Immature natural killer cell (primary cell): Measurements from ENCODE around the gene HIBCH. TPM values are rescaled to one million over a fixed set of nuclear protein-coding genes. Genes with fewer than 3 reads are reported as not detected.
"Not testable (repeated sequence)": the region's sequence is repeated elsewhere in the genome, so short reads cannot be mapped to it uniquely, and the experiment has no call there.

Experiments
- DNase-seq, 3 donors: peaks; one replicate each; pipeline ENCODE4 v3.0.0; 2022; ENCODE audit warnings: mixed read lengths in 1 of 3
- H3K27ac Mint-ChIP-seq, 6 donors: one replicate each; pipeline ENCODE4 v1.8.0; 2020; ENCODE audit warnings: mixed read lengths in 6 of 6, mild to moderate bottlenecking in 5 of 6, inconsistent platforms in 4 of 6, moderate library complexity in 3 of 6
- H3K27me3 Mint-ChIP-seq, 3 donors: one replicate each; pipeline ENCODE4 v1.8.0; 2020 to 2021; ENCODE audit warnings: low read depth in 3 of 3, mild to moderate bottlenecking in 3 of 3, mixed read lengths in 3 of 3, moderate library complexity in 3 of 3, inconsistent platforms in 1 of 3
- H3K36me3 Mint-ChIP-seq, 3 donors: one replicate each; pipeline ENCODE4 v1.8.0; 2020; ENCODE audit warnings: mixed read lengths in 3 of 3, inconsistent platforms in 2 of 3, mild to moderate bottlenecking in 2 of 3
- H3K4me1 Mint-ChIP-seq, 2 donors: one replicate each; pipeline ENCODE4 v1.8.0; 2020; ENCODE audit warnings: inconsistent platforms in 2 of 2, mild to moderate bottlenecking in 2 of 2, mixed read lengths in 2 of 2, moderate library complexity in 1 of 2
- H3K4me3 Mint-ChIP-seq, 5 donors: one replicate each; pipeline ENCODE4 v1.8.0; 2020; ENCODE audit warnings: mild to moderate bottlenecking in 5 of 5, mixed read lengths in 5 of 5, inconsistent platforms in 3 of 5, moderate library complexity in 3 of 5
- H3K9me3 Mint-ChIP-seq, 6 donors: one replicate each; pipeline ENCODE4 v1.8.0; 2020; ENCODE audit warnings: mild to moderate bottlenecking in 6 of 6, mixed read lengths in 6 of 6, inconsistent platforms in 4 of 6, moderate library complexity in 3 of 6
- polyA plus RNA-seq, 3 donors: library from polyadenylated mRNA; unstranded; fragments of 300-500 nt; fragmentation: Illumina TruSeq; gene quantifications; one replicate each; pipeline ENCODE4 v1.2.3, GENCODE V29; 2021

HIBCH gene
- polyA plus RNA-seq, 3 donors from 2014 or later, result 15.2 to 26.8 (median 21.4) TPM

DNA sequence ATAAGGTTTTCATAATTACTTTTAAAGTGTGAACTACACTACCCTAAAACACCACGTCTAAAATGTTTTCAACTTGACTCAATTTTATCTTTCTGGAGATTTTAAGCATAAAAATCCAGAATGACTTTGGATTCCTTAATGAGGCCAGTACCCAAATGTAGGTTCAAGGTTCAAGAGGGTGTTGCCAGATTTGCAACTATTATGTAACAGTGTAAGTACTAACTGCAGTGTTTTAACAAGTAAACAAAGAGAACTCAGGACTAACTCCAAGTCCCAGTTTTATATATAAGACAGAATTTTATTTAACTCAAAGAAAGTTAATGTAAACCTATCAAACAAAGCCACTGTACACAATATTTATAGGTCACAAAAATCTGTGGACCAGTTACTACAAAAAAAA is 5.7 kb downstream of the HIBCH start:
- H3K27ac Mint-ChIP-seq, result no peak overlapping the region
- no peak for DNase-seq
- H3K4me3 Mint-ChIP-seq, result no peak overlapping the region
- peaks cover 19 to 39% of the 10 kb centered on the region in 2 donors for H3K4me1 Mint-ChIP-seq
- H3K36me3 Mint-ChIP-seq, result peaks cover 3 to 9% (median 6%) of the 10 kb centered on the region in 3 donors
- no peaks in the 10 kb centered on the region for H3K9me3 Mint-ChIP-seq
- no peaks in the 10 kb centered on the region for H3K27me3 Mint-ChIP-seq

DNA sequence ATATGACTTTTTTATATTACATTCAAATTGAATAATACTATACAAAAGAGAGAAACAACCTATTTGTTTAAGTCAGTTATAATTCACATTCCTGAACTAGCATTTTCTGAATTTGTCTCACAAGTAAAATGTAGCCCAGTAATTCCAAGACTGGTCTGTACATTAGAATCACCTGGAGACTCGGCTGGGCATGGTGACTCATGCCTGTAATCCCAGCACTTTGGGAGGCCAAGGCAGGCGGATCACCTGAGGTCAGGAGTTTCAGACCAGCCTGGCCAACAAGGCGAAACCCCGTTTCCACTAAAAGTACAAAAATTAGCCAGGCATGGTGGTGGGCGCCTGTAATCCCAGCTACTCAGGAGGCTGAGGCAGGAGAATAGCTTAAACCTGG is 7.0 kb downstream of the HIBCH start:
- Mint-ChIP-seq H3K36me3 (peaks cover 6 to 15% (median 7%) of the 10 kb centered on the region in 3 donors), H3K4me1 (peaks cover 10 to 30% of the 10 kb centered on the region in 2 donors)
- not testable (repeated sequence) for DNase-seq, H3K27me3 Mint-ChIP-seq, H3K27ac Mint-ChIP-seq, H3K9me3 Mint-ChIP-seq, H3K4me3 Mint-ChIP-seq

DNA sequence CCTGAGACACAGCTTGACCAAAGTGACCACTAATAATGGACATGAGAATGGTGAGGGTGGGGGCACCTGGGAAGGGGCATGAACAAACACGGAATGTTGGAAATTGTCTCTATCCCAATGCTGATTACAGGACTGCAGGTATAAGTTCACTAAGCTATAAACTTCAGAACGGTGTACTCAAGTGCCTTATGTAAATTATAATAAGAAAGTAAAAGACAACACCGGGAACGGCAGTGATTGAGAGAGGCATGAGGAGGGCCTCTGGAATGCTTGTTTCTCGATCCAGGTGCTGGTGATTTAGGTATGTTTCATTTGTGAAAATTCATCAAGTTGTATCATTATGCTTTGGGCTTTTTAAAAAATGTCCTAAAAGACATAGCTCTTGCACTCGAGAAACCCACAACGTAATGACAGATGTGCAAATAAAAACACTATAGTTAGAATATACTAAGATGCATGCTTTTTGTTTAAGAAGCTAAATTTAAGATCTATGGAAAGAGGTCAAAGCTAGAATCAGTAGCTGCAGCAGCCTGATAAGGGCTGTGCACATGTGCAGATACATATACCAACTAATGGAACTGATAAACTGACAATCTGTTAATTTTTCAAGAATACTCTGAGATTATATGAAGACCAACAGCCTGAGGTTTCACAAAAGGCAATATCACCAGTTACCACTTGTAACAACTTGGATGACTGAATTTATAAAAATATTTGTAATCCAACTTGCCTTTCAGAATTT is 7.6 kb downstream of the HIBCH start:
- DNase-seq, result no peak
- H3K36me3 Mint-ChIP-seq, result peaks cover 6 to 17% (median 9%) of the 10 kb centered on the region in 3 donors
- H3K4me3 Mint-ChIP-seq, result no peak overlapping the region
- H3K27ac Mint-ChIP-seq, result no peak overlapping the region
- H3K9me3 Mint-ChIP-seq, result no peaks in the 10 kb centered on the region
- peaks cover 7 to 27% of the 10 kb centered on the region in 2 donors for H3K4me1 Mint-ChIP-seq
- H3K27me3 Mint-ChIP-seq, result no peaks in the 10 kb centered on the region

DNA sequence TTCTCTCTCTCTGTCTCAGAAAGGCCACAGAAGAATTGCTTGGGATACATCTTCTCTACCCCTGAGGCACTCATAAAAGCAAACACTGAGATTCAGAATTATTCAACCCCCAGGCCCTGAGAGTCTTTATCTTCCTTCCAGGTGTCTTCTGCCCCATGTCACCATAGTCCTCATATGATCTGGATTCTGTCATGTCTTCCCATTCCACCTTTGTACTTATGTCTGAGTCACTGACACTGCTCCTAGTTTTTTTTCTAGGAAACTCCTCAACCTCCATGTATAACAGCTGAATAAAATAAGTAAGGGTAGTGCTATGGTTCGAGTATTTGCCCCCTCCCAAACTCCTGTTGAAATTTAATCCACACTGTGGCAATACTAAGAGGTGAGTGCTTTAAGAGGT is 11.6 kb downstream of the HIBCH start:
- Mint-ChIP-seq H3K27ac (no peak overlapping the region), H3K4me3 (no peak overlapping the region), H3K27me3 (no peaks in the 10 kb centered on the region), H3K36me3 (peaks cover 4 to 20% (median 9%) of the 10 kb centered on the region in 3 donors), H3K4me1 (peaks cover 4 to 12% of the 10 kb centered on the region in 2 donors), H3K9me3 (no peaks in the 10 kb centered on the region)
- no peak for DNase-seq

DNA sequence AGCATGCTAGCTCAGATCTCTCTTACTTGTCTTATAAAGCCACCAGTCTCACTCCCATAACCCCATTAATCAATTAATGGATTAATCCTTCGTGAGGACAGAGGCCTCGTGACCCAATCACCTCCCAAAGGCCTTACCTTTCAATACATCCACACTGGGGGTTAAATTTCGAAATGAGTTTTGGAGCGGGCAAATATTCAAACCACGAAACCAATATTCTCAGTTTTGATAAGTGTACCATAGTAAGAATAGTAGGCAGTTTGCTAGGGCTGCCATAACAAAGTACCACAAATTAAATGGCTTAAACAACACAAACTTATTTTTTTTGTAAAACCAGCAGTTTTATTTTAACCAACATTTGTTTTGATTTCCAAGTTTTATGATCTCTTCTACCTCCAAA is 15.2 kb downstream of the HIBCH start:
- no peaks in the 10 kb centered on the region for H3K27me3 Mint-ChIP-seq
- peaks cover 0 to 4% (median 0%) of the 10 kb centered on the region in 6 donors for H3K9me3 Mint-ChIP-seq
- peak overlapping the region in 1 of 6 donors; percentile 9 for H3K27ac Mint-ChIP-seq
- H3K4me3 Mint-ChIP-seq, result no peak overlapping the region
- DNase-seq, result no peak
- H3K4me1 Mint-ChIP-seq, result peaks cover 4 to 24% of the 10 kb centered on the region in 2 donors
- H3K36me3 Mint-ChIP-seq, result peaks cover 12 to 42% (median 18%) of the 10 kb centered on the region in 3 donors

DNA sequence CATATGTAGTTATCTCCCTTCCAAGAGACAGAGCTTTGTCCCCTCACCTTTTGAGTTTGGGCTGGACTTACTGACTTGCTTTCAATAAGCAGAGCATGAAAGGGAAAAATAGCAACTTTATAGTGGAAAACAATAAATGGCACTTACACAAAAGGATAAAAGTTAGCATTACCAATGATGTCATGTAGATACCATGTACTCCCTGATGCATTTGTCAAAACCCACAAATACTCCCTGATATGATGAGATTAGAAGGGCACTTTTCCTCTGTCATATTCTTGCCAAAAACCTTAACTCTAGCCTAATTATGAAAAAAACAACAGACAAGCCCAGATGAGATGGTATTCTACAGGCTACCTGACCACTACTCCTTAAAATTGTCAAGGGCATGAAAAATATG is 16.0 kb downstream of the HIBCH start:
- Mint-ChIP-seq H3K4me3 (no peak overlapping the region), H3K27me3 (no peaks in the 10 kb centered on the region), H3K4me1 (peaks cover 4 to 19% of the 10 kb centered on the region in 2 donors), H3K27ac (no peak overlapping the region), H3K36me3 (peaks cover 12 to 40% (median 18%) of the 10 kb centered on the region in 3 donors), H3K9me3 (peaks cover 0 to 4% (median 0%) of the 10 kb centered on the region in 6 donors)
- no peak for DNase-seq

DNA sequence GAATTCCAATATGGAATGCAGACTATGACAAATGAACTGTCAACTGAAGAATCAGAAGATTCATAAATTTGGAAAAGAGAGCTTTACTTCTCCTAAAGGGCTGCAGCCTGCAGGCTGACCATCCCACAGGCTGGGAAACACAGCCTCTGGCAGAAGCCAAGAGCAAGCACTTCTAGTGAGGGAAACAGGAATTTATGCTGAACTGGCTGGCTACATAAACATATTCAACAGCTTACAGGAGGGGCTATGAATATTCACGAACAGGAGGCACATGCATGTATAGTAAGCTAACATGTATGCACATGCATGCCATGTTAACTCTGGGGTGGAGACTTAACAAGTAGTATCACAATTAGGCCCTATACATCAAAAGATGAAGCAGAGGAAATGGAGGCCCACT is 17.6 kb downstream of the HIBCH start:
- Mint-ChIP-seq H3K4me1 (peaks cover 4 to 15% of the 10 kb centered on the region in 2 donors), H3K9me3 (peaks cover 0 to 4% (median 0%) of the 10 kb centered on the region in 6 donors), H3K4me3 (no peak overlapping the region), H3K27ac (no peak overlapping the region), H3K36me3 (peaks cover 12 to 37% (median 12%) of the 10 kb centered on the region in 3 donors), H3K27me3 (no peaks in the 10 kb centered on the region)
- no peak for DNase-seq

DNA sequence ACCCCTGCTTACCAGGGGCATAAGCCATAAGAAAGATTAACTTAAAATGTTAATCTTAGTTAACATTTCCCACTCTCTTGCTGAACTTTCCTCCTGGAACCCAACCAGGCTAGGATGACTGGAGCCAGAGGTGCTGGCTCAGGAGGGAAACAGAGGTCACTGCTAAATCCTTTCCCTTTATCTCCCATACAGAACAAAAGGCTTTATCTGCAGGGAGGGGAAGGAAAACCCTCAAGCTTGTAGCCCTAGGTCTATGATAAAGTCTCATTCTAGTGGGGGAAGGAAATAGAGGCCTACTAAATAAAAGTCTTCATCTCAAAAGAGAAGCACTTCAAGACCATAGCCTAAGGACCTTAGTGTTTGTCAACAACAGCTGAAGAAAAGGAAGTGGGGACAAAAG is 18.6 kb downstream of the HIBCH start:
- peaks cover 0 to 4% (median 0%) of the 10 kb centered on the region in 6 donors for H3K9me3 Mint-ChIP-seq
- H3K27me3 Mint-ChIP-seq, result no peaks in the 10 kb centered on the region
- peaks cover 4 to 14% of the 10 kb centered on the region in 2 donors for H3K4me1 Mint-ChIP-seq
- DNase-seq, result no peak
- peaks cover 12 to 42% (median 18%) of the 10 kb centered on the region in 3 donors for H3K36me3 Mint-ChIP-seq
- no peak overlapping the region for H3K27ac Mint-ChIP-seq
- no peak overlapping the region for H3K4me3 Mint-ChIP-seq

DNA sequence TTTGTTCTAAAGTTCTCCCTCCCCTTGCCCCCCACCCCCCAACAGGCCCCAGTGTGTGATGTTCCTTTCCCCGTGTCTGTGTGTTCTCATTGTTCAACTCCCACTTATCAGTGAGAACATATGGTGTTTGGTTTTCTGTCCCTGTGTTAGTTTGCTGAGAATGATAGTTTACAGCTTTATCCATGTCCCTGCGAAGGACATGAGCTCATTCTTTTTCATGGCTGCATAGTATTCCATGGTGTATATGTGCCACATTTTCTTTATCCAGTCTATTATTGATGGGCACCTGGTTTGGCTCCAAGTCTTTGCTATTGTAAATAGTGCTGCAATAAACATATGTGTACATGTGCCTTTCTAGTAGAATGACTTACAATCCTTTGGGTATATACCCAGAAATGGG is 21.7 kb downstream of the HIBCH start:
- peaks cover 26 to 52% (median 31%) of the 10 kb centered on the region in 3 donors for H3K36me3 Mint-ChIP-seq
- H3K4me3 Mint-ChIP-seq, result not testable (repeated sequence)

DNA sequence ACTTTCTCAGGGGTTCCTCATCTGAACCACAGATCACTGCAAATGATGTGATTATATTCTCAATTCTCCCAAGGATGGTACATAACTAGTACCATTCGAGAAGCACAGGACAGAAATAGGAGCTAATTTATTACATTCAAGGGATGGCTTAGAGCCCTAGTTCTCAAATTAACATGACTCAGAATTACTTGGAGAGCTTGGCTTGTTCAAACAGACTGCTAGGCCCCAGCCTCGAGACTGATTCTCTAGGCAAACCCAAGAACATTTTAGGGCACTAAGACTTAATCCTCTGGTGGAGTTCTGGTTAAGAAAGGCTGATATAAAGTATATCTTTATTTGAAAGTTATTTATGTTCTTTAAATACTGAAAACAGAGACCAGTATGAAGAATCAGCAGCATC is 35.8 kb downstream of the HIBCH start:
- peaks cover 34 to 47% (median 43%) of the 10 kb centered on the region in 3 donors for H3K36me3 Mint-ChIP-seq

More for the DNA sequence above, 21.7 kb downstream of the HIBCH start:
- H3K27ac Mint-ChIP-seq, H3K27me3 Mint-ChIP-seq, H3K9me3 Mint-ChIP-seq, DNase-seq: not testable (repeated sequence)
- peaks cover 0 to 10% of the 10 kb centered on the region in 2 donors for H3K4me1 Mint-ChIP-seq

DNA sequence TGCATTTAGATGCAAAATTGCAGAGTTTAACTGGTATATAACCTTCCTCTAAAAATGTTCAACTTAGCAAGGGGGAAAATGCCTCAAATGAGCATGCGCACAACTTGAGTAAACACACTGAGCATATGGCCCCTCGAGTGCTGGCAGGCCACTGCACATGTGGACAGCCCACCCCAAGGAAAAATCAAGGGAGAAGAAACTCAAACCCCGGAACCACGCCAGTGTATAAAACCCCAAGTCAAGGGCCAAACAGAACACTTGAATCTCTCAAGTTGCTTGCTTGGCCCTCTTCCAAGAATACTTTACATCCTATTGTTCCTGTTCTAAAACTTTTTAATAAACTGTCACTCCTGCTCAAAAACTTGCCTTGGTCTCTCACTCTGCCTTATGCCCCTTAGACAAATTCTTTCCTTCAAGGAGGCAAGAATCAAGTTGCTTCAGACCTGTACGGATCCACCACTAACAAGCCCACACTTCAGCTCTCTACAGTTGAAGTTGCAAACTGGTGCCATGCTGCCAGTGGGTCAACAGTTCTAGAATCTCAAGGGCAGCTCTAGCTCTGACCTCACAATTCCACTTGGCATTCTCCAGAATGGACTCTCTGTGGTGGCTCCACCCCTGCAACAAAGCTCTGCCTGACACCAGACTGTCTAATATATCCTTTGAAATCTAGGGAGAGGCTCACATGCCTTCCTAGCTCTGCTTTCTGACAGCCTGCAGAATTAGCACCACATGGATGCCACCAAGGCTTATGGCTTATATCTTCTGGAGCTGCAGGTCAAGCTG is 38.9 kb downstream of the HIBCH start:
- H3K27ac Mint-ChIP-seq, result peak overlapping the region in 1 of 6 donors; percentile 56
- no peak overlapping the region for H3K4me3 Mint-ChIP-seq
- no peak for DNase-seq
- H3K4me1 Mint-ChIP-seq, result no peaks in the 10 kb centered on the region
- H3K36me3 Mint-ChIP-seq, result peaks cover 23 to 35% (median 32%) of the 10 kb centered on the region in 3 donors
- no peaks in the 10 kb centered on the region for H3K27me3 Mint-ChIP-seq
- no peaks in the 10 kb centered on the region for H3K9me3 Mint-ChIP-seq

More for the DNA sequence above, 35.8 kb downstream of the HIBCH start:
- Mint-ChIP-seq H3K27me3 (no peaks in the 10 kb centered on the region), H3K9me3 (no peaks in the 10 kb centered on the region), H3K4me1 (no peaks in the 10 kb centered on the region), H3K4me3 (no peak overlapping the region), H3K27ac (no peak overlapping the region)
- DNase-seq, result no peak

DNA sequence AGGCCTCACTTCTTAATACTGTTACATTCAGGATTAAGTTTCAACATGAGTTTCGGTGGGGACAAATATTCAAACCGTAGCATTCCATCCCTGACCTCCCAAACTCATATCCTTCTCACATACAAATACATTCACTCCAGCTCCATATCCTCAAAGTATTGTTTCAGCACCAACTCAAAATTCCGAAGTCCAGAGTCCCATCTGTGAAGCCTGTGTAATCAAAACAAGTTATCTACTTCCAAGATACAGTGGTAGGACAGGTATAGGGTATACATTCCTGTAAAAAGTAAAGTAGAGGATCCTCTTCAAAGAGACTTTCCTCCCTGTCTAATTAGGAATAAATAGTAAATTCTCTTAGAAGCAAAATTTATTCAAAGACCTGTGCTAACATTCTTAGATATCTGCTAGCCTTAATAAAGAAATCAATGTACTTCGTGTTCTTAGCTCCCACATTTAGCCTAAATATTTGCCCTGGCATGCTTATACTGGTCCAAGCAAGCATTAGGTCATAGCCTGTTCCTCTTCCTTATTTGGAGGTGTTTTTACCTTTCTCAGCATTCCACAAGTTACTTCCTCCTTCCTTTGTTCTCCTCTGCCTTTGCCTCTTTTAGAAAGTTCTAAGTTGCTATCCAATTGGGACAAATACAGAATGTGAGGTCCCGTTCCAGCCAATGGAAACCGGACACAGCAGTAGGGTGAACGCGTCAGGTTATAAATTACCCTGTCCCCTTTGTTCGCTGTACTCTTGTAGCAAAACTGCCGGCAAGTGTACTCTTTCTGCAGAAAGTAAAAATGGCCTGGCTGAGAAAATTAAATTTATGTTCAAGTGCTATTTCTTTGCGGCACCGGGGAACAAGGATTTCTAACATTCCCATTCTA is 40.1 kb downstream of the HIBCH start:
- H3K9me3 Mint-ChIP-seq, DNase-seq, H3K4me1 Mint-ChIP-seq, H3K27me3 Mint-ChIP-seq, H3K4me3 Mint-ChIP-seq, H3K27ac Mint-ChIP-seq: not testable (repeated sequence)
- peaks cover 19 to 28% (median 25%) of the 10 kb centered on the region in 3 donors for H3K36me3 Mint-ChIP-seq
